H1 (cell line): ENCODE data around the gene TOP3B. TPM values are rescaled to one million over a fixed set of nuclear protein-coding genes. Genes with fewer than 3 reads are reported as not detected.

Source experiments
- CBX5 ChIP-seq: fragments of 300-800, 300-1000 bp; sonication (generic); IDR thresholded peaks from 2 replicates; pipeline ENCODE4 v1.7.1; 2016; ENCODE audit warnings: antibody characterized with exemption, low read length, low read depth
- HDAC2 ChIP-seq, 2 experiments: fragments of 300-600 bp in 1 of 2; sonication (generic) in 1 of 2; IDR thresholded peaks; 2 replicates each; pipeline ENCODE4 v1.6.1; 2011 to 2012; ENCODE audit warnings: low read depth in 2 of 2, low read length in 2 of 2, mild to moderate bottlenecking in 2 of 2, moderate library complexity in 2 of 2, borderline replicate concordance in 1 of 2, inconsistent platforms in 1 of 2
- PHF8 ChIP-seq: fragments of 200-600 bp; sonication (generic); conservative IDR thresholded peaks from 2 replicates; pipeline ENCODE4 v1.7.1; 2012; ENCODE audit warnings: low read depth, mild to moderate bottlenecking, inconsistent platforms, low read length, moderate library complexity
- POU5F1 ChIP-seq: IDR thresholded peaks from 2 replicates; pipeline ENCODE4 v1.6.1; 2011; ENCODE audit warnings: low read depth, mild to moderate bottlenecking, low read length, moderate library complexity
- RBBP5 ChIP-seq: IDR thresholded peaks from 2 replicates; pipeline ENCODE4 v1.7.1; 2012; ENCODE audit warnings: low read depth, mild to moderate bottlenecking, inconsistent platforms, low read length, moderate library complexity, borderline replicate concordance
- SIX5 ChIP-seq: IDR thresholded peaks from 2 replicates; pipeline ENCODE4 v1.6.1; 2011; ENCODE audit warnings: mild to moderate bottlenecking, low read depth, low read length
- TCF12 ChIP-seq: IDR thresholded peaks from 2 replicates; pipeline ENCODE4 v1.6.1; 2011; ENCODE audit warnings: low read depth, mild to moderate bottlenecking, low read length
- TEAD4 ChIP-seq: IDR thresholded peaks from 2 replicates; pipeline ENCODE4 v1.6.1; 2012; ENCODE audit warnings: low read depth, low read length, inconsistent platforms, mixed read lengths
- polyA plus RNA-seq, 7 experiments: library from polyadenylated mRNA; depleted of rRNA in 3 of 7; stranded (reverse) in 5 of 7; unstranded in 2 of 7; fragments of >200 nt in 5 of 7; fragments of 200-250 nt in 2 of 7; gene quantifications; 1 replicate in 5 of 7; 2 replicates in 1 of 7; 4 replicates in 1 of 7; pipeline versions ENCODE4 v1.2.1 to v1.2.3, GENCODE V29; 2011 to 2013; ENCODE audit warnings: missing spikeins in 2 of 7, mixed read lengths in 2 of 7
- total RNA-seq: library from RNA; stranded (reverse); fragmentation: NEBNext Ultra II Directional; extraction: Animal tissue kit (Norgen Biotek cat#: 25700); gene quantifications from 2 replicates; pipeline ENCODE4 v1.2.1, GENCODE V29; 2021
- TF ChIP-seq, protein P1 (sequence below): fragments of 300-600 bp; sonication (generic); IDR thresholded peaks from 2 replicates; pipeline ENCODE4 v1.7.1; 2012; ENCODE audit warnings: low read length, moderate library complexity, mild to moderate bottlenecking, inconsistent platforms; ENCODE audit not compliant: insufficient replicate concordance

TOP3B gene
- total and polyA plus RNA-seq, 2 of the 8 experiments (the other 6 are each of a cell fraction or from before 2014, with no cell fraction given), result 30.4 to 52.8 TPM

- TF ChIP-seq, protein P1, sequence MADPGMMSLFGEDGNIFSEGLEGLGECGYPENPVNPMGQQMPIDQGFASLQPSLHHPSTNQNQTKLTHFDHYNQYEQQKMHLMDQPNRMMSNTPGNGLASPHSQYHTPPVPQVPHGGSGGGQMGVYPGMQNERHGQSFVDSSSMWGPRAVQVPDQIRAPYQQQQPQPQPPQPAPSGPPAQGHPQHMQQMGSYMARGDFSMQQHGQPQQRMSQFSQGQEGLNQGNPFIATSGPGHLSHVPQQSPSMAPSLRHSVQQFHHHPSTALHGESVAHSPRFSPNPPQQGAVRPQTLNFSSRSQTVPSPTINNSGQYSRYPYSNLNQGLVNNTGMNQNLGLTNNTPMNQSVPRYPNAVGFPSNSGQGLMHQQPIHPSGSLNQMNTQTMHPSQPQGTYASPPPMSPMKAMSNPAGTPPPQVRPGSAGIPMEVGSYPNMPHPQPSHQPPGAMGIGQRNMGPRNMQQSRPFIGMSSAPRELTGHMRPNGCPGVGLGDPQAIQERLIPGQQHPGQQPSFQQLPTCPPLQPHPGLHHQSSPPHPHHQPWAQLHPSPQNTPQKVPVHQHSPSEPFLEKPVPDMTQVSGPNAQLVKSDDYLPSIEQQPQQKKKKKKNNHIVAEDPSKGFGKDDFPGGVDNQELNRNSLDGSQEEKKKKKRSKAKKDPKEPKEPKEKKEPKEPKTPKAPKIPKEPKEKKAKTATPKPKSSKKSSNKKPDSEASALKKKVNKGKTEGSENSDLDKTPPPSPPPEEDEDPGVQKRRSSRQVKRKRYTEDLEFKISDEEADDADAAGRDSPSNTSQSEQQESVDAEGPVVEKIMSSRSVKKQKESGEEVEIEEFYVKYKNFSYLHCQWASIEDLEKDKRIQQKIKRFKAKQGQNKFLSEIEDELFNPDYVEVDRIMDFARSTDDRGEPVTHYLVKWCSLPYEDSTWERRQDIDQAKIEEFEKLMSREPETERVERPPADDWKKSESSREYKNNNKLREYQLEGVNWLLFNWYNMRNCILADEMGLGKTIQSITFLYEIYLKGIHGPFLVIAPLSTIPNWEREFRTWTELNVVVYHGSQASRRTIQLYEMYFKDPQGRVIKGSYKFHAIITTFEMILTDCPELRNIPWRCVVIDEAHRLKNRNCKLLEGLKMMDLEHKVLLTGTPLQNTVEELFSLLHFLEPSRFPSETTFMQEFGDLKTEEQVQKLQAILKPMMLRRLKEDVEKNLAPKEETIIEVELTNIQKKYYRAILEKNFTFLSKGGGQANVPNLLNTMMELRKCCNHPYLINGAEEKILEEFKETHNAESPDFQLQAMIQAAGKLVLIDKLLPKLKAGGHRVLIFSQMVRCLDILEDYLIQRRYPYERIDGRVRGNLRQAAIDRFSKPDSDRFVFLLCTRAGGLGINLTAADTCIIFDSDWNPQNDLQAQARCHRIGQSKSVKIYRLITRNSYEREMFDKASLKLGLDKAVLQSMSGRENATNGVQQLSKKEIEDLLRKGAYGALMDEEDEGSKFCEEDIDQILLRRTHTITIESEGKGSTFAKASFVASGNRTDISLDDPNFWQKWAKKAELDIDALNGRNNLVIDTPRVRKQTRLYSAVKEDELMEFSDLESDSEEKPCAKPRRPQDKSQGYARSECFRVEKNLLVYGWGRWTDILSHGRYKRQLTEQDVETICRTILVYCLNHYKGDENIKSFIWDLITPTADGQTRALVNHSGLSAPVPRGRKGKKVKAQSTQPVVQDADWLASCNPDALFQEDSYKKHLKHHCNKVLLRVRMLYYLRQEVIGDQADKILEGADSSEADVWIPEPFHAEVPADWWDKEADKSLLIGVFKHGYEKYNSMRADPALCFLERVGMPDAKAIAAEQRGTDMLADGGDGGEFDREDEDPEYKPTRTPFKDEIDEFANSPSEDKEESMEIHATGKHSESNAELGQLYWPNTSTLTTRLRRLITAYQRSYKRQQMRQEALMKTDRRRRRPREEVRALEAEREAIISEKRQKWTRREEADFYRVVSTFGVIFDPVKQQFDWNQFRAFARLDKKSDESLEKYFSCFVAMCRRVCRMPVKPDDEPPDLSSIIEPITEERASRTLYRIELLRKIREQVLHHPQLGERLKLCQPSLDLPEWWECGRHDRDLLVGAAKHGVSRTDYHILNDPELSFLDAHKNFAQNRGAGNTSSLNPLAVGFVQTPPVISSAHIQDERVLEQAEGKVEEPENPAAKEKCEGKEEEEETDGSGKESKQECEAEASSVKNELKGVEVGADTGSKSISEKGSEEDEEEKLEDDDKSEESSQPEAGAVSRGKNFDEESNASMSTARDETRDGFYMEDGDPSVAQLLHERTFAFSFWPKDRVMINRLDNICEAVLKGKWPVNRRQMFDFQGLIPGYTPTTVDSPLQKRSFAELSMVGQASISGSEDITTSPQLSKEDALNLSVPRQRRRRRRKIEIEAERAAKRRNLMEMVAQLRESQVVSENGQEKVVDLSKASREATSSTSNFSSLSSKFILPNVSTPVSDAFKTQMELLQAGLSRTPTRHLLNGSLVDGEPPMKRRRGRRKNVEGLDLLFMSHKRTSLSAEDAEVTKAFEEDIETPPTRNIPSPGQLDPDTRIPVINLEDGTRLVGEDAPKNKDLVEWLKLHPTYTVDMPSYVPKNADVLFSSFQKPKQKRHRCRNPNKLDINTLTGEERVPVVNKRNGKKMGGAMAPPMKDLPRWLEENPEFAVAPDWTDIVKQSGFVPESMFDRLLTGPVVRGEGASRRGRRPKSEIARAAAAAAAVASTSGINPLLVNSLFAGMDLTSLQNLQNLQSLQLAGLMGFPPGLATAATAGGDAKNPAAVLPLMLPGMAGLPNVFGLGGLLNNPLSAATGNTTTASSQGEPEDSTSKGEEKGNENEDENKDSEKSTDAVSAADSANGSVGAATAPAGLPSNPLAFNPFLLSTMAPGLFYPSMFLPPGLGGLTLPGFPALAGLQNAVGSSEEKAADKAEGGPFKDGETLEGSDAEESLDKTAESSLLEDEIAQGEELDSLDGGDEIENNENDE, result no peak
- TF ChIP-seq SIX5 (no peak), RBBP5 (no peak), CBX5 (no peak), HDAC2 (IDR thresholded peaks at IDR 0.05; ENCODE audit: borderline replicate concordance in 1 of 2, low read depth in 2 of 2, low read length in 2 of 2) (no peak), PHF8 (no peak), TCF12 (no peak), TEAD4 (no peak), POU5F1 (no peak)
Measured at GRCh38 chr22:21952586-21953571, 29.7 kb downstream of the TOP3B start, which contains the start of gene PPM1F (continued).
